ENCODE measurements around the gene RPL11.

RPL11 gene

DNA sequence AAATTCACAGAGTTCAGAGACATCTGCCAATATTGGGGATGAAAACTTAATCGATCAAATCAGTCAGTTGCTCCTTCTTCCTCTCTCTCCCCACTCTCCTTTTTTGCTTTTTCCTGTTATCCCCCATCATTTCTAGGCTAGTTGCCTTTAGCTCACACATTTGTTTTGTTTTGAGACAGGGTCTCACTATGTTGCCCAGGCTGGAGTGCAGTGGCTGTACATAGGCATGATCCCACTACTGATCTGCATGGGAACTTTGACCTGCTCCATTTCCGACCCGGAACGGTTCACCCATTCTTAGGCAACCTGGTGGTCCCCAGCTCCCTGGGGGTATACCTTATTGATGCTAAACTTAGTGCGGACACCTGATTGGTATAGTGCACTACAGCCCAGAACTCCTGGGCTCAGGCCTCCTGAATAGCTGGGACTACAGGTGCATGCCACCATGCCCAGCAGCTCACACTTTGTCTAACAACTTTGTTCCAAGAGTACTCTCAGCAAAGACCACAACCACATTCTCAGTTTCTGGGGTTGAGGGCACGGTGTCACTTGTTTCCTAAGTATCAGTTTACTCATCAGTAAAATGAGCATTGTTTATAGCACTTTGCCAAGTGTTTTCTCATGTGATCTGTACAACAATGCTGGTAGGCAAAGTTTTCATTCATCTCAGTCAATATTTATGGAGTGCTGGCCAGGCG, 45.0 kb downstream of the RPL11 start:
- DNase-seq, result no peak

DNA sequence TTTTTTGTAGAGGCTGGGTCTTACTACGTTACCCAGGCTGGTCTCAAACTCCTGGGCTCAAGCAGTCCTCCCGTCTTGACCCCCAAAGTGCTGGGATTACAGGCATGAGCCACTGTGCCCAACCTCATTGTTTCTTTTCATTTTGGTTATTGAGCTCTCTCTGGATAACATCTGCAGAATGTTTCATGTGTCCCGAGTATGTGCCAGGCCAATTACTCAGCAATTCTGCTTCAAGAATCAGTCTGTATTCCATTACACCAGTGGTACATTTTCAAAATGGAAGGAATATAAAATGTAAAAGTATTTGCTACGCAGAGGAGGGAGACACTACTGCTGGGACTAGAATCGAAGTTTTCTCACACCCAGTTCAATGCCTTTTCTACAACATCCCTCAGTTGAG, 50.0 kb downstream of the RPL11 start:
- peak; percentile 25 for DNase-seq

DNA sequence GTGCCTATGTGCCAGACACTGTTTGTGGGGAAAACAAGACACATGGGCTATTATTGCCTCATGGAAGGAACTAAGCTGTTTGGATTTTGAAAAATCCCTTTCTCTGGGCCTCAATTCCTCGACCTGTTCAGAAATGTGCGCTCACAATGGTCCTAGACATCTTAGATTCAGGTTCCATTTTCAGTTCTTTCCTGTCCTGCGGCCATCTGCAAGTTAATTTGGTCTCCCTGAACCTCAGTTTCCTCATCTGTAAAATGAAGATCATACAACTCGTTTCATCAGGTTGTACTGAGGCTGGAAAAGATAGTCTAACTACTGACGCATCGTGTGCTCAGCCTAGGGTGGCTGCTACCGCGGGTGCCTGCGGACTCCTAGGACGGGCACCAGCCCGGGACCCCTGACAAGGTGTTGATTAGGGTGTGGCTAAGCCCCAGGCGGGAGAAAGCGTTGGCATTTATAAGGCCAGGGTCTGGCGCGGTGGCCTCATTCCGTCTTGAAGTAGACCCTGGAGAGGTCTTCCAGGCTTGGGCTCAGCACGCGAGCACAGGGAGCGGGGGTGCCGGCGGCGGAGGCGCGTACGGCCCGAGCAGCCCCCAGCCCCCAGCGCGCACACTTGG, 51.2 kb downstream of the RPL11 start:
- peak; percentile 66 for DNase-seq

DNA sequence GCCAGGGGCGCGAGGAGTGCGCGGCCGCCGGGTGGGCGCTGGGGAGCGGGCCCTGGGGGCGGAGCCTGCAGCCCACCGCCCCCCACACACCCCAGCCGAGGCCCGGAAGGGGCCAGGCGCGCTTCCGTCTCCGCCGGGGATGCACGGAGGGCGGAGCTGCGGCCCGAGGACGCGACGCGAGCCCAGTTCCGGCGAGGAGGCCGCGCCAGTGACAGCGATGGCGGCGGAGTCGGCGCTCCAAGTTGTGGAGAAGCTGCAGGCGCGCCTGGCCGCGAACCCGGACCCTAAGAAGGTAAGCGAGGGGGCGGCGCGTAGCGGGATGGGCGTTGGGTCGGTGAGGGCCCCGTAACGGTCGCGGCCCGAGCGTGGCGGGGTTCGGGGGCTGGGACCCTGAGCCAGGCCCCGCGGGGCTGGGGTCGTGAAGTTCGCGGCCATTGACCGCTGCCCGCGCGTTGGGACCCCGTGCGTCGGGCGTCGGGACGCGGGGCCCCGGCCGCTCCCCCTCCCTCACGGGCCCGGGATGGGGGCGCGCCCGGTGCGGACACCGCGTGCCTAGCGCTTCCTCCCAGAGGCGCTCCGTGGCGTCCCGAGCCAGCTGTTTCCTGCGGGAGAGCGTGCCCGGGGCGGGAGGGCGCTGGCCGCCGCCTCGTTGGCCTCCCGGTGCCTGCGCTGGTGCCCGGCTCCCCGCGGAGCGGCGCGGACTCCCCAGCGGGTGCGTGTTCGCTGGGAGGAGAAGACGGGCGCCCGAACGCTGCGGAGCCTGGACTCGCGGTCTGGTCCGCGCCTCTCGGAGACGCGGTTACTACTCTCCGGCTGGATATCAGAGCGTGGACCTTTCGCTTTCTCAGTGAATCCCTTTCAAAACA, 51.9 kb downstream of the RPL11 start, which contains the start of gene ELOA:
Gene ELOA, plus strand, starts transcription at position 185 of the 866 bp plus-strand sequence. Its CDS starts 33 bp downstream, at position 218.
- DNase-seq, result peak; percentile 82

DNA sequence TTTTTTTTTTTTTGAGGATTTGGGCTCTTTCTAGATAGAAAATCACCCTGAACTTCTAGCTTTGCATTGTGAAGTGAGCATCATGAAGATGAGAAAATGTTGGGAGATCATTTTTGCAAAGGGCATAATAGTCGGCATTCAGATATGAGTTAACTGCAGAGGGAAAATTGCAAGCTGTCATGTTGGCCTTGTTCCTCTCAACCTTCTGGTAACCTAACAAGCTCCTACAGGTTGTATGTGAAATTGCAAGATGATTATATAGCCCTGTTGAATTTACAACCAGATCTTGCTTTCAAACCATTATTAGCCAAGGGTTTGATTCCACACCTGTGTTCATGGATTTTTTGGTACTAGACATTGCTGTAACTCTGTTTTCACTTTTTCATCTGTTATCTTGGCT, 53.9 kb downstream of the RPL11 start:
- peak; percentile 64 for DNase-seq
